Measurements from ENCODE around the gene TBC1D13. TPM values are rescaled to one million over a fixed set of nuclear protein-coding genes. Genes with fewer than 3 reads are reported as not detected.

Gene TBC1D13
- total and polyA plus RNA-seq, 9 of the 15 experiments (the other 6 are each of a cell fraction or from before 2014, with no cell fraction given), result 2.3 to 28.7 (median 11.4) TPM

DNA sequence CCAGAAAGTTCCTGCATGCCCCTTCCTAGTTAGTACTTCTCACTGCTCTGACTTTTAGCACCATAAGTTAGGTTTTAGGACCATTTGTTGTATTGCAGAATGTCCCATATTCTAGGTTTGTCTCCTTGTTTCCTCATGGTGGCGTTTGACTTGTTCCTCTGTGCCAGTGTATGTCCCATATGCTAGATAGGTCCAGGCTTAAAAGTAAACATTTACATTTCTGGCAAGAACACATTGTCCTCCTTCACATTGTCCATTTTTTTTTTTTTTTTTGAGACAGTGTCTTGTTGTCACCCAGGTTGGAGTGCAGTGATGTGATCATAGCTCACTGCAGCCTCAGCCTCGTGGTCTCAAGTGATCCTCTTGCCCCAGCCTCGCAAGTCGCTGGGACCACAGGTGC lies 15.4 kb downstream of the TBC1D13 start (continued):
- TF ChIP-seq, protein P1, sequence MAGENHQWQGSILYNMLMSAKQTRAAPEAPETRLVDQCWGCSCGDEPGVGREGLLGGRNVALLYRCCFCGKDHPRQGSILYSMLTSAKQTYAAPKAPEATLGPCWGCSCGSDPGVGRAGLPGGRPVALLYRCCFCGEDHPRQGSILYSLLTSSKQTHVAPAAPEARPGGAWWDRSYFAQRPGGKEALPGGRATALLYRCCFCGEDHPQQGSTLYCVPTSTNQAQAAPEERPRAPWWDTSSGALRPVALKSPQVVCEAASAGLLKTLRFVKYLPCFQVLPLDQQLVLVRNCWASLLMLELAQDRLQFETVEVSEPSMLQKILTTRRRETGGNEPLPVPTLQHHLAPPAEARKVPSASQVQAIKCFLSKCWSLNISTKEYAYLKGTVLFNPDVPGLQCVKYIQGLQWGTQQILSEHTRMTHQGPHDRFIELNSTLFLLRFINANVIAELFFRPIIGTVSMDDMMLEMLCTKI (IDR thresholded peaks at IDR 0.05; ENCODE audit: partially characterized antibody), result no peak

DNA sequence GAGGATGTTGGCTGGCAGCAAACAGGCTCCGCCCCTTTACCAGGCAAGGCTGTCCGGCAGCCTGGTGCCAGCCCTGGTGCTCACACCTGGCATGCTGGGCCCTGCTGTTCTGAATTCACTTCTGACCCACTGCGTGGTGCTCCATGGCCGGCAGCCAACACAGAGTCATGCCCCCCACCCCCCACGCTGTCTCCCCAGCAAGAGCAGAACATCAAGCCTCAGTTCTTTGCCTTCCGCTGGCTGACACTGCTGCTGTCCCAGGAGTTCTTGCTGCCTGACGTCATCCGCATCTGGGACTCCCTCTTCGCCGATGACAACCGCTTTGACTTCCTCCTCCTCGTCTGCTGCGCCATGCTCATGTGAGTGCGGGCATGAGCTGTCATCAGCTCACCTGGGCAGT lies 18.6 kb downstream of the TBC1D13 start:
- H3K9ac ChIP-seq (ENCODE audit: insufficient read depth in 1 of 2, low read depth in 2 of 2, low read length in 2 of 2), result peak overlapping the region in 1 of 2 experiments; percentile 71; a peak in 2 of 4 replicates
- peaks cover 0 to 3% of the 10 kb centered on the region in 2 experiments; a peak in 3 of 5 replicates for H3K4me1 ChIP-seq (replicated peaks in 1 of 2; ENCODE audit: control insufficient read depth in 2 of 2, insufficient read depth in 2 of 2, low read length in 2 of 2)
- no peaks in the 10 kb centered on the region for H3K27me3 ChIP-seq (ENCODE audit: control insufficient read depth in 2 of 2, insufficient read depth in 2 of 2, low read length in 2 of 2)
- no peaks in the 10 kb centered on the region for H3K79me2 ChIP-seq (ENCODE audit: control insufficient read depth, insufficient read depth, low read length)
- no peaks in the 10 kb centered on the region for H3K9me1 ChIP-seq (ENCODE audit: control insufficient read depth, insufficient read depth, low read length)
- 93% methylated on average over 14 of the region's 14 CpGs for WGBS (ENCODE audit: insufficient coverage, low coverage, missing lambda C conversion rate)
- no peak overlapping the region for H2AFZ ChIP-seq (ENCODE audit: low read depth, low read length)
- intact Hi-C loops (cut with micrococcal nuclease), result no loop called here
- H4K20me1 ChIP-seq (replicated peaks; ENCODE audit: control insufficient read depth, insufficient read depth, low read length), result no peaks in the 10 kb centered on the region
- DNase-seq (ENCODE audit: extremely low read depth in 1 of 4, low spot score in 3 of 4) (no peak), FAIRE-seq (no peak), ATAC-seq (no peak)
- TF ChIP-seq MAZ (CRISPR knock-in tag; conservative IDR thresholded peaks at IDR 0.05 in 1 of 2, IDR thresholded peaks at IDR 0.05 in 1 of 2) (no peak), SMARCA5 (IDR thresholded peaks at IDR 0.05) (no peak), FOSL1 (tag; conservative IDR thresholded peaks at IDR 0.05) (no peak), POLR2G (IDR thresholded peaks at IDR 0.05; ENCODE audit: low read depth, low read length) (0 out of 2 replicates have a peak, but pooled peaks have one; percentile 30), SMAD4 (CRISPR knock-in tag; conservative IDR thresholded peaks at IDR 0.05) (no peak)
- TF ChIP-seq, protein P2, sequence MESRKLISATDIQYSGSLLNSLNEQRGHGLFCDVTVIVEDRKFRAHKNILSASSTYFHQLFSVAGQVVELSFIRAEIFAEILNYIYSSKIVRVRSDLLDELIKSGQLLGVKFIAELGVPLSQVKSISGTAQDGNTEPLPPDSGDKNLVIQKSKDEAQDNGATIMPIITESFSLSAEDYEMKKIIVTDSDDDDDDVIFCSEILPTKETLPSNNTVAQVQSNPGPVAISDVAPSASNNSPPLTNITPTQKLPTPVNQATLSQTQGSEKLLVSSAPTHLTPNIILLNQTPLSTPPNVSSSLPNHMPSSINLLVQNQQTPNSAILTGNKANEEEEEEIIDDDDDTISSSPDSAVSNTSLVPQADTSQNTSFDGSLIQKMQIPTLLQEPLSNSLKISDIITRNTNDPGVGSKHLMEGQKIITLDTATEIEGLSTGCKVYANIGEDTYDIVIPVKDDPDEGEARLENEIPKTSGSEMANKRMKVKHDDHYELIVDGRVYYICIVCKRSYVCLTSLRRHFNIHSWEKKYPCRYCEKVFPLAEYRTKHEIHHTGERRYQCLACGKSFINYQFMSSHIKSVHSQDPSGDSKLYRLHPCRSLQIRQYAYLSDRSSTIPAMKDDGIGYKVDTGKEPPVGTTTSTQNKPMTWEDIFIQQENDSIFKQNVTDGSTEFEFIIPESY (CRISPR knock-in tag; IDR thresholded peaks at IDR 0.05), result no peak
- TF ChIP-seq, protein P3, sequence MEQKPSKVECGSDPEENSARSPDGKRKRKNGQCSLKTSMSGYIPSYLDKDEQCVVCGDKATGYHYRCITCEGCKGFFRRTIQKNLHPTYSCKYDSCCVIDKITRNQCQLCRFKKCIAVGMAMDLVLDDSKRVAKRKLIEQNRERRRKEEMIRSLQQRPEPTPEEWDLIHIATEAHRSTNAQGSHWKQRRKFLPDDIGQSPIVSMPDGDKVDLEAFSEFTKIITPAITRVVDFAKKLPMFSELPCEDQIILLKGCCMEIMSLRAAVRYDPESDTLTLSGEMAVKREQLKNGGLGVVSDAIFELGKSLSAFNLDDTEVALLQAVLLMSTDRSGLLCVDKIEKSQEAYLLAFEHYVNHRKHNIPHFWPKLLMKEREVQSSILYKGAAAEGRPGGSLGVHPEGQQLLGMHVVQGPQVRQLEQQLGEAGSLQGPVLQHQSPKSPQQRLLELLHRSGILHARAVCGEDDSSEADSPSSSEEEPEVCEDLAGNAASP (IDR thresholded peaks at IDR 0.05), result no peak
- POLR2A ChIA-PET, result interaction anchor here (0.6 to 2.4 kb wide), 5 partner anchors 10 to 365 kb away, joined by 3 to 9 read pairs (median 4); partner anchors contain the start of gene ENDOG
- no peak overlapping the region for H3K4me2 ChIP-seq (ENCODE audit: insufficient read depth, low read length)
- no peak overlapping the region for H3K27ac ChIP-seq (ENCODE audit: extremely low read depth, low read depth, low read length)
- no peak overlapping the region for H3K4me3 ChIP-seq
- no TSS peak for BruUV-seq (replicated peaks)
- peaks cover 72% of the 10 kb centered on the region for H3K36me3 ChIP-seq (ENCODE audit: control insufficient read depth, insufficient read depth, low read length)
- CTCF ChIA-PET (ENCODE audit: low intra/inter-chr PET ratio), result no interaction called here
- in situ Hi-C loops (cut with MboI), result no loop called here
- H3K9me3 ChIP-seq (replicated peaks; ENCODE audit: control insufficient read depth, insufficient read depth, low read depth, low read length), result no peaks in the 10 kb centered on the region
